GM10847 (cell line): ENCODE data around the gene SPANXN4.

ENCODE experiments used
- POLR2A ChIP-seq: IDR thresholded peaks from 2 replicates; pipeline ENCODE4 v1.6.1; 2011; ENCODE audit not compliant: insufficient read length; ENCODE audit errors: extremely low read depth

The SPANXN4 gene

GRCh38 chrX:143025628-143026027, at the start of gene SPANXN4:
Gene SPANXN4 (plus strand): TSS chrX:143025928. CDS start chrX:143026015, 87 bp downstream.
- TF ChIP-seq POLR2A = no peak

- TF ChIP-seq POLR2A = no peak
These were observed 48.4 kb upstream of the SPANXN4 start for GRCh38 chrX:142977128-142977914.

- TF ChIP-seq POLR2A = no peak
These were observed 47.5 kb upstream of the SPANXN4 start for GRCh38 chrX:142978130-142978684.

- TF ChIP-seq POLR2A = no peak
These were observed 43.0 kb upstream of the SPANXN4 start for GRCh38 chrX:142982679-142983078.

- TF ChIP-seq POLR2A = no peak
These were observed 30.7 kb upstream of the SPANXN4 start for GRCh38 chrX:142994988-142995387.

GRCh38 chrX:142998447-142999198, 27.1 kb upstream of the SPANXN4 start:
- no peak for TF ChIP-seq POLR2A

GRCh38 chrX:142999199-142999701, 26.5 kb upstream of the SPANXN4 start:
- no peak for TF ChIP-seq POLR2A

- TF ChIP-seq POLR2A = no peak
These were observed 23.5 kb upstream of the SPANXN4 start for GRCh38 chrX:143002206-143002605.

- TF ChIP-seq POLR2A = no peak
These were observed 8.5 kb upstream of the SPANXN4 start for GRCh38 chrX:143017272-143017671.

GRCh38 chrX:143027275-143027674, 1.5 kb downstream of the SPANXN4 start:
- TF ChIP-seq POLR2A = no peak

- TF ChIP-seq POLR2A = no peak
These were observed 21.8 kb downstream of the SPANXN4 start for GRCh38 chrX:143047511-143047910.

GRCh38 chrX:143058120-143058519, 32.4 kb downstream of the SPANXN4 start:
- no peak for TF ChIP-seq POLR2A

- TF ChIP-seq POLR2A = no peak
These were observed 55.5 kb downstream of the SPANXN4 start for GRCh38 chrX:143081231-143081630.

- TF ChIP-seq POLR2A = no peak
These were observed 56.8 kb downstream of the SPANXN4 start for GRCh38 chrX:143082537-143082936.
